WTC11 (cell line): ENCODE data around the gene BEGAIN. TPM values are rescaled to one million over a fixed set of nuclear protein-coding genes. Genes with fewer than 3 reads are reported as not detected.

ENCODE experiments used
- ATAC-seq: fragments of 200-7000 bp; cut with Tn5 transposase; 2 replicates; pipeline ENCODE4 v1.10.0; 2021; ENCODE audit warnings: mild to moderate bottlenecking, moderate library complexity
- CTCF ChIA-PET: fragments of 300-600 bp; sonication (Branson Sonifier 250); formaldehyde crosslinking; loops from one replicate; lab custom pipeline; 2021; ENCODE audit warnings: antibody characterized with exemption; lab: Charles Lee
- POLR2A ChIA-PET: fragments of 350-600 bp; sonication (Branson Sonifier 250); formaldehyde crosslinking; loops from one replicate; lab custom pipeline; 2021; ENCODE audit warnings: antibody characterized with exemption; lab: Charles Lee
- DNase-seq: peaks from one replicate; pipeline ENCODE4 v3.0.0; 2021; ENCODE audit warnings: low spot score
- H3K27ac Mint-ChIP-seq: 2 replicates; pipeline ENCODE4 v1.8.0; 2021; ENCODE audit warnings: mixed read lengths
- H3K27me3 Mint-ChIP-seq: 2 replicates; pipeline ENCODE4 v1.8.0; 2021; ENCODE audit warnings: low read depth, mild to moderate bottlenecking, moderate library complexity, mixed read lengths
- H3K36me3 Mint-ChIP-seq: 2 replicates; pipeline ENCODE4 v1.8.0; 2021; ENCODE audit warnings: mixed read lengths
- H3K4me1 Mint-ChIP-seq: 2 replicates; pipeline ENCODE4 v1.8.0; 2022; ENCODE audit warnings: mixed read lengths
- H3K4me3 Mint-ChIP-seq: 2 replicates; pipeline ENCODE4 v1.8.0; 2021; ENCODE audit warnings: mild to moderate bottlenecking, moderate library complexity, mixed read lengths
- H3K9me3 Mint-ChIP-seq: 2 replicates; pipeline ENCODE4 v1.8.0; 2021; ENCODE audit warnings: mixed read lengths
- ATF6 ChIP-seq: sonication (generic); formaldehyde crosslinking; IDR thresholded peaks from 2 replicates; pipeline ENCODE4 v1.8.1; 2023; ENCODE audit warnings: mild to moderate bottlenecking, missing genetic modification reagents
- CBFB ChIP-seq: sonication (generic); formaldehyde crosslinking; IDR thresholded peaks from 2 replicates; pipeline ENCODE4 v1.8.1; 2022; ENCODE audit warnings: mild to moderate bottlenecking, low read depth, missing genetic modification reagents
- CDX4 ChIP-seq: fragments of 250-450 bp; sonication (Bioruptor Pico); IDR thresholded peaks from 2 replicates; pipeline ENCODE4 v1.9.0; 2021; ENCODE audit warnings: moderate library complexity, mild to moderate bottlenecking, inconsistent platforms, borderline replicate concordance
- EMX1 ChIP-seq: fragments of 250-450 bp; sonication (Bioruptor Pico); IDR thresholded peaks from 2 replicates; pipeline ENCODE4 v1.8.0; 2021; ENCODE audit warnings: mild to moderate bottlenecking
- ETV6 ChIP-seq: sonication (generic); formaldehyde crosslinking; IDR thresholded peaks from 2 replicates; pipeline ENCODE4 v1.8.1; 2022; ENCODE audit warnings: mild to moderate bottlenecking, missing genetic modification reagents
- HMGA2 ChIP-seq: fragments of 250-450 bp; sonication (Bioruptor Pico); IDR thresholded peaks from 2 replicates; pipeline ENCODE4 v1.4.0; 2021; ENCODE audit warnings: mild to moderate bottlenecking, moderate library complexity
- JUN ChIP-seq: sonication (generic); formaldehyde crosslinking; IDR thresholded peaks from 2 replicates; pipeline ENCODE4 v1.8.0; 2023; ENCODE audit warnings: mild to moderate bottlenecking, missing genetic modification reagents
- NR2C2 ChIP-seq: sonication (generic); formaldehyde crosslinking; IDR thresholded peaks from 2 replicates; pipeline ENCODE4 v1.8.0; 2022; ENCODE audit warnings: mild to moderate bottlenecking, missing genetic modification reagents
- PRRX2 ChIP-seq: fragments of 250-450 bp; sonication (Bioruptor Pico); IDR thresholded peaks from 2 replicates; pipeline ENCODE4 v1.8.0; 2021; ENCODE audit warnings: mild to moderate bottlenecking
- SOX15 ChIP-seq: fragments of 250-450 bp; sonication (Bioruptor Pico); IDR thresholded peaks from 2 replicates; pipeline ENCODE4 v1.9.0; 2021; ENCODE audit warnings: mild to moderate bottlenecking
- ZMAT4 ChIP-seq: fragments of 250-450 bp; sonication (Bioruptor Pico); IDR thresholded peaks from 2 replicates; pipeline ENCODE4 v1.9.0; 2021; ENCODE audit warnings: mild to moderate bottlenecking
- ZNF121 ChIP-seq: sonication (generic); formaldehyde crosslinking; IDR thresholded peaks from 2 replicates; pipeline ENCODE4 v1.8.0; 2023; ENCODE audit warnings: missing genetic modification reagents
- ZNF138 ChIP-seq: sonication (generic); formaldehyde crosslinking; conservative IDR thresholded peaks from 2 replicates; pipeline ENCODE4 v1.8.1; 2022; ENCODE audit warnings: mild to moderate bottlenecking, moderate library complexity, missing genetic modification reagents
- ZNF263 ChIP-seq: sonication (generic); formaldehyde crosslinking; IDR thresholded peaks from 2 replicates; pipeline ENCODE4 v1.8.1; 2022; ENCODE audit warnings: low read depth, mild to moderate bottlenecking, moderate library complexity, missing genetic modification reagents
- ZNF423 ChIP-seq: fragments of 250-450 bp; sonication (Bioruptor Pico); IDR thresholded peaks from 2 replicates; pipeline ENCODE4 v2.1.2; 2022; ENCODE audit warnings: mild to moderate bottlenecking, moderate library complexity
- ZNF425 ChIP-seq: fragments of 250-450 bp; sonication (Bioruptor Pico); conservative IDR thresholded peaks from 2 replicates; pipeline ENCODE4 v1.9.0; 2021; ENCODE audit warnings: mild to moderate bottlenecking
- total RNA-seq: library from RNA; stranded (reverse); gene quantifications from 3 replicates; pipeline ENCODE4 v1.2.3, GENCODE V29; 2021
- TF ChIP-seq, protein P1 (sequence below): sonication (generic); formaldehyde crosslinking; IDR thresholded peaks from 2 replicates; pipeline ENCODE4 v1.8.1; 2023; ENCODE audit warnings: mild to moderate bottlenecking, missing genetic modification reagents, borderline replicate concordance
- TF ChIP-seq, protein P2 (sequence below): sonication (generic); formaldehyde crosslinking; conservative IDR thresholded peaks from 2 replicates; pipeline ENCODE4 v1.8.1; 2023; ENCODE audit warnings: mild to moderate bottlenecking, low read depth, missing genetic modification reagents, moderate library complexity
- TF ChIP-seq, protein P3 (sequence below): sonication (generic); formaldehyde crosslinking; IDR thresholded peaks from 2 replicates; pipeline ENCODE4 v1.8.0; 2022; ENCODE audit warnings: mild to moderate bottlenecking, missing genetic modification reagents

BEGAIN gene
- total RNA-seq, 1 experiment from 2014 or later: 1.3 TPM

- TF ChIP-seq, protein P1, sequence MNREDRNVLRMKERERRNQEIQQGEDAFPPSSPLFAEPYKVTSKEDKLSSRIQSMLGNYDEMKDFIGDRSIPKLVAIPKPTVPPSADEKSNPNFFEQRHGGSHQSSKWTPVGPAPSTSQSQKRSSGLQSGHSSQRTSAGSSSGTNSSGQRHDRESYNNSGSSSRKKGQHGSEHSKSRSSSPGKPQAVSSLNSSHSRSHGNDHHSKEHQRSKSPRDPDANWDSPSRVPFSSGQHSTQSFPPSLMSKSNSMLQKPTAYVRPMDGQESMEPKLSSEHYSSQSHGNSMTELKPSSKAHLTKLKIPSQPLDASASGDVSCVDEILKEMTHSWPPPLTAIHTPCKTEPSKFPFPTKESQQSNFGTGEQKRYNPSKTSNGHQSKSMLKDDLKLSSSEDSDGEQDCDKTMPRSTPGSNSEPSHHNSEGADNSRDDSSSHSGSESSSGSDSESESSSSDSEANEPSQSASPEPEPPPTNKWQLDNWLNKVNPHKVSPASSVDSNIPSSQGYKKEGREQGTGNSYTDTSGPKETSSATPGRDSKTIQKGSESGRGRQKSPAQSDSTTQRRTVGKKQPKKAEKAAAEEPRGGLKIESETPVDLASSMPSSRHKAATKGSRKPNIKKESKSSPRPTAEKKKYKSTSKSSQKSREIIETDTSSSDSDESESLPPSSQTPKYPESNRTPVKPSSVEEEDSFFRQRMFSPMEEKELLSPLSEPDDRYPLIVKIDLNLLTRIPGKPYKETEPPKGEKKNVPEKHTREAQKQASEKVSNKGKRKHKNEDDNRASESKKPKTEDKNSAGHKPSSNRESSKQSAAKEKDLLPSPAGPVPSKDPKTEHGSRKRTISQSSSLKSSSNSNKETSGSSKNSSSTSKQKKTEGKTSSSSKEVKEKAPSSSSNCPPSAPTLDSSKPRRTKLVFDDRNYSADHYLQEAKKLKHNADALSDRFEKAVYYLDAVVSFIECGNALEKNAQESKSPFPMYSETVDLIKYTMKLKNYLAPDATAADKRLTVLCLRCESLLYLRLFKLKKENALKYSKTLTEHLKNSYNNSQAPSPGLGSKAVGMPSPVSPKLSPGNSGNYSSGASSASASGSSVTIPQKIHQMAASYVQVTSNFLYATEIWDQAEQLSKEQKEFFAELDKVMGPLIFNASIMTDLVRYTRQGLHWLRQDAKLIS (CRISPR knock-in tag): no peak
- TF ChIP-seq HMGA2: no peak
- TF ChIP-seq JUN: no peak
- TF ChIP-seq, protein P2, sequence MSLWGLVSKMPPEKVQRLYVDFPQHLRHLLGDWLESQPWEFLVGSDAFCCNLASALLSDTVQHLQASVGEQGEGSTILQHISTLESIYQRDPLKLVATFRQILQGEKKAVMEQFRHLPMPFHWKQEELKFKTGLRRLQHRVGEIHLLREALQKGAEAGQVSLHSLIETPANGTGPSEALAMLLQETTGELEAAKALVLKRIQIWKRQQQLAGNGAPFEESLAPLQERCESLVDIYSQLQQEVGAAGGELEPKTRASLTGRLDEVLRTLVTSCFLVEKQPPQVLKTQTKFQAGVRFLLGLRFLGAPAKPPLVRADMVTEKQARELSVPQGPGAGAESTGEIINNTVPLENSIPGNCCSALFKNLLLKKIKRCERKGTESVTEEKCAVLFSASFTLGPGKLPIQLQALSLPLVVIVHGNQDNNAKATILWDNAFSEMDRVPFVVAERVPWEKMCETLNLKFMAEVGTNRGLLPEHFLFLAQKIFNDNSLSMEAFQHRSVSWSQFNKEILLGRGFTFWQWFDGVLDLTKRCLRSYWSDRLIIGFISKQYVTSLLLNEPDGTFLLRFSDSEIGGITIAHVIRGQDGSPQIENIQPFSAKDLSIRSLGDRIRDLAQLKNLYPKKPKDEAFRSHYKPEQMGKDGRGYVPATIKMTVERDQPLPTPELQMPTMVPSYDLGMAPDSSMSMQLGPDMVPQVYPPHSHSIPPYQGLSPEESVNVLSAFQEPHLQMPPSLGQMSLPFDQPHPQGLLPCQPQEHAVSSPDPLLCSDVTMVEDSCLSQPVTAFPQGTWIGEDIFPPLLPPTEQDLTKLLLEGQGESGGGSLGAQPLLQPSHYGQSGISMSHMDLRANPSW (CRISPR knock-in tag): no peak
- TF ChIP-seq, protein P3, sequence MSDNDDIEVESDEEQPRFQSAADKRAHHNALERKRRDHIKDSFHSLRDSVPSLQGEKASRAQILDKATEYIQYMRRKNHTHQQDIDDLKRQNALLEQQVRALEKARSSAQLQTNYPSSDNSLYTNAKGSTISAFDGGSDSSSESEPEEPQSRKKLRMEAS: no peak
- TF ChIP-seq EMX1 (CRISPR knock-in tag): no peak
- TF ChIP-seq ZNF121 (CRISPR knock-in tag): no peak
- TF ChIP-seq CBFB (CRISPR knock-in tag): no peak
- TF ChIP-seq SOX15: no peak
- TF ChIP-seq ATF6 (CRISPR knock-in tag): no peak
- TF ChIP-seq ZMAT4 (CRISPR knock-in tag): no peak
- TF ChIP-seq, all 79 proteins: peak for 0
Measured at GRCh38 chr14:100569734-100570286, 17.4 kb downstream of the BEGAIN start (continued).

DNA sequence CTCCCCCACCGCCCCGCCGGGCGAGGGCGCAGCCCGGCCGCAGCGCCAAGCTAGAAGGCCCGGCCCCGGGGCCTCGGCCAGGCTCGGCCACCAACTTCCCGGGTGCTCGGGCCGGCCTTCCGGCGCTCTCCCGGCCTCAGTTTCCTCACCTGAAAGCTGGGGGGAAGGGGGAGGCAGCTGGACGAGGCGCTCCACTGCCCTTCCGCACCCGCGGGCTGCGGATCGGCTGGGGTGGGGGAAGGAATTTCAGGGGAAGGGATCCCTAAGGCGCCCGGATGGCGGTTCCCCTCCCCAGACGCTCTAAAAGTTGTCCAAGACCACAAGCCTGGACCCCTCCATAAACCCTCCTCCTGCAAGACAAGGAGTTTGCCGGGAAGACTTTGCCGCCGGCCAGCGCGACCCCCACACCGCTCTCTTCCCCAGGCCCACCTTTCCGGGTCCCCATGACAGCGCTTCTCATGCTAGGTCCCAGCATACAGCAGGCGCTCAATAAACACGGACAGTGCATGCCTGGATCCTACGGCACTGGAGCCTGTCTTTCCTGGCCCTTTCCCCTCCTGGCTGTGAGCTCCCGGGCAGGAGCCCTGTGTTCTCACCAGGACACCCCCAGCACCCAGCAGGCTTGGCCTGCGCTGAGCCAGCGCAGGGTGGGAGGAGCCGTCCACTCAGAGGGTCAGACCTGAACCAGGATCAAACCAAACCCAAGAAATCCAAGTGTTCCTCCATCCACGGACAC, 18.1 kb downstream of the BEGAIN start:
- ChIA-PET POLR2A (no interaction called here), CTCF (interaction anchor here (0.8 to 4.7 kb wide), 10 partner anchors 12 to 184 kb away, joined by 3 to 21 read pairs (median 5); no protein-coding TSS in a partner anchor)
- Mint-ChIP-seq H3K36me3 (no peaks in the 10 kb centered on the region), H3K9me3 (no peaks in the 10 kb centered on the region), H3K27ac (no peak overlapping the region), H3K4me3 (peak overlapping the region; percentile 72), H3K4me1 (peaks cover 23% of the 10 kb centered on the region), H3K27me3 (peaks cover 53% of the 10 kb centered on the region)
- ATAC-seq (no peak), DNase-seq (no peak)
- TF ChIP-seq ZNF425 (CRISPR knock-in tag) (no peak), ETV6 (CRISPR knock-in tag) (no peak), ZNF263 (CRISPR knock-in tag) (no peak), CDX4 (no peak), CBFB (CRISPR knock-in tag) (no peak), NR2C2 (CRISPR knock-in tag) (no peak), ZNF423 (peak; percentile 38; the same call in 1 of the 2 replicates), PRRX2 (CRISPR knock-in tag) (no peak), ZNF138 (no peak)
